HepG2 (cell line): Measurements from ENCODE around the gene DDHD1. TPM values are rescaled to one million over a fixed set of nuclear protein-coding genes. Genes with fewer than 3 reads are reported as not detected.

Source experiments
- ATAC-seq: fragments of 200-7000 bp; cut with Tn5 transposase; 3 replicates; pipeline ENCODE4 v1.9.1; 2020; ENCODE audit warnings: mild to moderate bottlenecking, moderate library complexity
- BruUV-seq: library from RNA; stranded (reverse); fragments of 400-500 nt; replicated peaks from 2 replicates; lab custom pipeline; 2021; lab: Mats Ljungman, UMichigan
- CTCF ChIA-PET: fragments of 300-600 bp; formaldehyde crosslinking; extraction: SDS; loops from one replicate; lab custom pipeline; 2021; ENCODE audit warnings: low total read pairs, inconsistent platforms, low intra/inter-chr PET ratio; lab: Yijun Ruan, JAX
- POLR2A ChIA-PET: fragments of 350-600 bp; sonication (Branson Sonifier 250); formaldehyde crosslinking; loops from one replicate; lab custom pipeline; 2020; ENCODE audit warnings: antibody characterized with exemption, inconsistent platforms; lab: Yijun Ruan, JAX
- DNase-seq: peaks from one replicate; pipeline ENCODE4 v3.0.0-alpha.2; 2015; ENCODE audit warnings: low spot score
- FAIRE-seq: peaks from 3 replicates; lab custom pipeline; 2011; peaks lifted over from hg19 to GRCh38; lab: Jason Lieb, UNC
- H2AFZ ChIP-seq: one replicate; pipeline ENCODE4 v1.6.1; 2011; ENCODE audit warnings: low read length, inconsistent platforms
- H3K27ac ChIP-seq: fragments of 300-600 bp; 3 replicates; pipeline ENCODE4 v1.8.0; 2011; ENCODE audit warnings: mixed run types, mild to moderate bottlenecking, mixed read lengths, low read length, inconsistent platforms; ENCODE audit not compliant: insufficient read depth; ENCODE audit errors: extremely low read length
- H3K27me3 ChIP-seq, 2 experiments: fragments of 200-600 bp in 1 of 2; 2 replicates in 1 of 2; 3 replicates in 1 of 2; pipeline versions ENCODE4 v1.6.0 to v1.8.0; 2011; ENCODE audit warnings: low read length in 2 of 2, mild to moderate bottlenecking in 2 of 2, moderate library complexity in 2 of 2, inconsistent platforms in 1 of 2; ENCODE audit not compliant: insufficient read depth in 2 of 2, control insufficient read depth in 1 of 2
- H3K36me3 ChIP-seq, 2 experiments: fragments of 200-600 bp in 1 of 2; replicated peaks in 1 of 2; 2 replicates in 1 of 2; 3 replicates in 1 of 2; pipeline versions ENCODE4 v1.5.1 to v1.8.0; 2011; ENCODE audit warnings: low read length in 2 of 2, inconsistent platforms in 1 of 2; ENCODE audit not compliant: insufficient read depth in 2 of 2, control insufficient read depth in 1 of 2
- H3K4me1 ChIP-seq: 2 replicates; pipeline ENCODE4 v1.5.1; 2012; ENCODE audit warnings: low read length, inconsistent platforms; ENCODE audit not compliant: insufficient read depth
- H3K4me2 ChIP-seq: 2 replicates; pipeline ENCODE4 v1.6.0; 2011; ENCODE audit warnings: low read depth, low read length, inconsistent platforms
- H3K4me3 ChIP-seq, 3 experiments: fragments of 200-600 bp in 1 of 3; sonication (generic), shearing (Covaris generic) in 1 of 3; replicated peaks in 1 of 3; 2 replicates each; pipeline ENCODE4 v1.5.1; 2011 to 2016; ENCODE audit warnings: low read length in 3 of 3, inconsistent platforms in 2 of 3, low read depth in 2 of 3, mild to moderate bottlenecking in 2 of 3, control low read depth in 1 of 3, mixed read lengths in 1 of 3; ENCODE audit not compliant: insufficient read depth in 1 of 3
- H3K79me2 ChIP-seq: one replicate; pipeline ENCODE4 v1.6.1; 2011; ENCODE audit warnings: low read length, inconsistent platforms; ENCODE audit not compliant: insufficient read depth
- H3K9ac ChIP-seq: 2 replicates; pipeline ENCODE4 v1.6.0; 2011; ENCODE audit warnings: mild to moderate bottlenecking, low read depth, low read length, inconsistent platforms; ENCODE audit not compliant: insufficient read depth
- H3K9me3 ChIP-seq: 2 replicates; pipeline ENCODE4 v1.5.1; 2012; ENCODE audit warnings: mild to moderate bottlenecking, low read length
- H4K20me1 ChIP-seq: 2 replicates; pipeline ENCODE4 v1.6.0; 2011; ENCODE audit warnings: inconsistent platforms, mild to moderate bottlenecking, low read length, moderate library complexity; ENCODE audit not compliant: insufficient read depth
- DMAP1 ChIP-seq: IDR thresholded peaks from 2 replicates; pipeline ENCODE4 v1.6.1; 2016
- DR1 ChIP-seq: sonication (generic); formaldehyde crosslinking; IDR thresholded peaks from 2 replicates; pipeline ENCODE4 v1.8.0; 2021; ENCODE audit warnings: mild to moderate bottlenecking, missing genetic modification reagents, inconsistent platforms
- KMT2B ChIP-seq: IDR thresholded peaks from 2 replicates; pipeline ENCODE4 v1.6.1; 2016; ENCODE audit warnings: missing genetic modification reagents, missing compliant biosample characterization
- NCOA2 ChIP-seq: sonication (generic); formaldehyde crosslinking; IDR thresholded peaks from 2 replicates; pipeline ENCODE4 v1.8.0; 2022; ENCODE audit warnings: inconsistent platforms
- ONECUT2 ChIP-seq: sonication (generic); formaldehyde crosslinking; IDR thresholded peaks from 2 replicates; pipeline ENCODE4 v1.4.0; 2020; ENCODE audit warnings: missing genetic modification reagents
- PHB2 ChIP-seq: fragments of 450-650 bp; IDR thresholded peaks from 2 replicates; pipeline ENCODE4 v1.6.1; 2018; ENCODE audit not compliant: partially characterized antibody
- PTBP1 ChIP-seq: fragments of 200-400 bp; formaldehyde crosslinking; IDR thresholded peaks from 2 replicates; pipeline ENCODE4 v1.6.1; 2018; ENCODE audit warnings: low read length, low read depth; ENCODE audit not compliant: poor library complexity, severe bottlenecking
- TRIM24 ChIP-seq: sonication (generic); formaldehyde crosslinking; IDR thresholded peaks from 2 replicates; pipeline ENCODE4 v1.8.0; 2022; ENCODE audit warnings: mild to moderate bottlenecking, missing genetic modification reagents
- ZFX ChIP-seq: sonication (generic); formaldehyde crosslinking; IDR thresholded peaks from 2 replicates; pipeline ENCODE4 v1.4.0; 2020; ENCODE audit warnings: mild to moderate bottlenecking, low read depth, missing genetic modification reagents, moderate library complexity
- ZNF263 ChIP-seq: sonication (generic); formaldehyde crosslinking; IDR thresholded peaks from 2 replicates; pipeline ENCODE4 v1.4.0; 2020; ENCODE audit warnings: missing genetic modification reagents
- ZNF460 ChIP-seq: sonication (generic); formaldehyde crosslinking; IDR thresholded peaks from 2 replicates; pipeline ENCODE4 v1.5.1; 2020; ENCODE audit warnings: missing genetic modification reagents, mild to moderate bottlenecking, borderline replicate concordance
- ZNF589 ChIP-seq: sonication (generic); formaldehyde crosslinking; conservative IDR thresholded peaks from 2 replicates; pipeline ENCODE4 v1.8.0; 2022; ENCODE audit warnings: mild to moderate bottlenecking, moderate library complexity, missing genetic modification reagents
- ZSCAN29 ChIP-seq: sonication (generic); formaldehyde crosslinking; conservative IDR thresholded peaks from 2 replicates; pipeline ENCODE4 v1.4.0; 2020; ENCODE audit warnings: mild to moderate bottlenecking, missing genetic modification reagents
- WGBS: methylation state at CpG from one replicate; pipeline ENCODE4 v1.1.6; 2017; ENCODE audit warnings: low lambda C conversion rate; 5-methylcytosine and 5-hydroxymethylcytosine counted together
- in situ Hi-C: cut with HindIII; loops from 2 replicates; pipeline ENCODE4 v1.10.0; 2017; ENCODE audit warnings: low pct_unique_long_range_greater_than_20kb; ENCODE audit not compliant: extremely low pct_ligation_motif_present
- intact Hi-C: fragments of 100-400 bp; cut with micrococcal nuclease; formaldehyde crosslinking; loops from one replicate; pipeline ENCODE4 v1.10.0; 2022; ENCODE audit not compliant: unreplicated experiment
- polyA plus RNA-seq, 8 experiments: library from polyadenylated mRNA; depleted of rRNA in 3 of 8; stranded (reverse) in 7 of 8; unstranded in 1 of 8; fragments of >200 nt; fragmentation: Illumina TruSeq in 4 of 8; extraction: Trizol in 4 of 8; gene quantifications; 2 replicates each; pipeline versions ENCODE4 v1.2.1 to v1.2.3, GENCODE V29; 2011 to 2016; ENCODE audit warnings: low read depth in 4 of 8, missing spikeins in 1 of 8, mixed read lengths in 1 of 8; ENCODE audit not compliant: insufficient read depth in 1 of 8
- total RNA-seq, 5 experiments: library from RNA; depleted of rRNA; stranded (reverse); fragments of >200 nt; fragmentation: Illumina TruSeq; extraction: Trizol; gene quantifications; 2 replicates each; pipeline ENCODE4 v1.2.3, GENCODE V29; 2016; ENCODE audit warnings: low read depth in 1 of 5
- TF ChIP-seq, protein P1 (sequence below): sonication (generic); formaldehyde crosslinking; IDR thresholded peaks from 2 replicates; pipeline ENCODE4 v1.5.0; 2020; ENCODE audit warnings: mild to moderate bottlenecking, missing genetic modification reagents
- TF ChIP-seq, protein P2 (sequence below): sonication (generic); formaldehyde crosslinking; IDR thresholded peaks from 2 replicates; pipeline ENCODE4 v1.9.0; 2021; ENCODE audit warnings: missing genetic modification reagents, mild to moderate bottlenecking, borderline replicate concordance

DDHD1 gene
- total and polyA plus RNA-seq, 2 of the 13 experiments (the other 11 are each of a cell fraction or from before 2014, with no cell fraction given): 4.6 to 8.3 TPM

DNA sequence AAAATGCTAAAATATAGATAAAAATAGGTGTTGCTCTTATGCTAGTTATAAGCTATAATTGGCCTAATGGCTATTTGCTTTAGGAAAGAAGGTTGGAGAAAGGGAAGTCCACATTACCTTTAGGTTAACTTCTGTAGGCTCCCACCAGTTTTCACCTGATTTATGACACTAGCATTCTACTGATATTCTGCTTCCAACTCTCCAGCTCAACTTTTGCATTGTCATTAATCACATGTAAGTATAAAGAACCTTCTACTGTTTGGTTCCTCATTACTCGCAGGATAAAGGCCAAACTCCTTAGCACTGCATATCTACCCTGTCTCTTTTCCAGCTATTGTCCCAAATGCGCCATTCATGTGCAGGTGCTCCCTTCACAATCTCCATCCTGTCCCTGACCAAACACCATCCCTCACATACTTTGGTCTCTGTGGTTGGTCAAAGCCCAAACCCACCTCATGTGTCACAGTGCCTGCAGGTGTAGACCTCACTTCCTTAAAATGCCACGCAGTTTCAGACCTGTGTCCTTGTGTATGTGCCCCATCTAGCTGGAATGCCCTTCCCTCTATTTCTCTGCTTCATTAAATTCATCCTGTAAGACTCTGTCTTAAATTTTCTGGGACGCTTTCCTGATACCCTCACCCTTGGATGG is 3.3 kb downstream of the DDHD1 start:
- ATAC-seq (no peak), DNase-seq (no peak), FAIRE-seq (no peak)
- Histone ChIP-seq H2AFZ (no peak overlapping the region), H3K27me3 (no peaks in the 10 kb centered on the region), H3K4me1 (peaks cover 67% of the 10 kb centered on the region), H3K4me2 (peak overlapping the region; percentile 80; the same call in 1 of the 2 replicates), H3K27ac (no peak overlapping the region), H3K79me2 (peaks cover 33% of the 10 kb centered on the region), H3K9me3 (no peaks in the 10 kb centered on the region), H3K4me3 (no peak overlapping the region), H4K20me1 (peaks cover 8% of the 10 kb centered on the region; the same call in 1 of the 2 replicates), H3K9ac (no peak overlapping the region), H3K36me3 (no peaks in the 10 kb centered on the region)
- 0 out of 2 replicates have a peak, but pooled peaks have one; percentile 37 for TF ChIP-seq ZNF263 (CRISPR knock-in tag)
- TF ChIP-seq DR1 (CRISPR knock-in tag): no peak
- WGBS: 98% methylated on average over 4 of the region's 4 CpGs
- no TSS peak for BruUV-seq
- intact Hi-C loops (no loop called here), in situ Hi-C loops (no loop called here)
- POLR2A ChIA-PET: no interaction called here
- CTCF ChIA-PET: no interaction called here

GRCh38 chr14:53148671-53149070 is 4.5 kb downstream of the DDHD1 start:
- ChIA-PET CTCF (no interaction called here), POLR2A (no interaction called here)
- H3K79me2 ChIP-seq: peaks cover 33% of the 10 kb centered on the region
- H3K9me3 ChIP-seq: no peaks in the 10 kb centered on the region
- no TSS peak for BruUV-seq
- in situ Hi-C loops (no loop called here), intact Hi-C loops (no loop called here)
- no peak overlapping the region for H3K4me3 ChIP-seq
- H3K27ac ChIP-seq: no peak overlapping the region
- peaks cover 8% of the 10 kb centered on the region; the same call in 1 of the 2 replicates for H4K20me1 ChIP-seq
- ATAC-seq (no peak), DNase-seq (no peak), FAIRE-seq (no peak)
- H3K36me3 ChIP-seq: no peaks in the 10 kb centered on the region
- TF ChIP-seq KMT2B (CRISPR knock-in tag) (no peak), PHB2 (no peak), ZNF460 (CRISPR knock-in tag) (no peak), ZFX (CRISPR knock-in tag) (no peak), ZSCAN29 (CRISPR knock-in tag) (no peak), DMAP1 (CRISPR knock-in tag) (no peak), ONECUT2 (no peak), NCOA2 (no peak), PTBP1 (no peak), TRIM24 (no peak), ZNF589 (CRISPR knock-in tag) (no peak)
- TF ChIP-seq, protein P1, sequence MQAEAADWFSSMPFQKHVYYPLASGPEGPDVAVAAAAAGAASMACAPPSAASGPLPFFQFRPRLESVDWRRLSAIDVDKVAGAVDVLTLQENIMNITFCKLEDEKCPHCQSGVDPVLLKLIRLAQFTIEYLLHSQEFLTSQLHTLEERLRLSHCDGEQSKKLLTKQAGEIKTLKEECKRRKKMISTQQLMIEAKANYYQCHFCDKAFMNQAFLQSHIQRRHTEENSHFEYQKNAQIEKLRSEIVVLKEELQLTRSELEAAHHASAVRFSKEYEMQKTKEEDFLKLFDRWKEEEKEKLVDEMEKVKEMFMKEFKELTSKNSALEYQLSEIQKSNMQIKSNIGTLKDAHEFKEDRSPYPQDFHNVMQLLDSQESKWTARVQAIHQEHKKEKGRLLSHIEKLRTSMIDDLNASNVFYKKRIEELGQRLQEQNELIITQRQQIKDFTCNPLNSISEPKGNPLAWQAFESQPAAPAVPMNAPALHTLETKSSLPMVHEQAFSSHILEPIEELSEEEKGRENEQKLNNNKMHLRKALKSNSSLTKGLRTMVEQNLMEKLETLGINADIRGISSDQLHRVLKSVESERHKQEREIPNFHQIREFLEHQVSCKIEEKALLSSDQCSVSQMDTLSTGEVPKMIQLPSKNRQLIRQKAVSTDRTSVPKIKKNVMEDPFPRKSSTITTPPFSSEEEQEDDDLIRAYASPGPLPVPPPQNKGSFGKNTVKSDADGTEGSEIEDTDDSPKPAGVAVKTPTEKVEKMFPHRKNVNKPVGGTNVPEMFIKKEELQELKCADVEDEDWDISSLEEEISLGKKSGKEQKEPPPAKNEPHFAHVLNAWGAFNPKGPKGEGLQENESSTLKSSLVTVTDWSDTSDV (CRISPR knock-in tag): no peak
- TF ChIP-seq, protein P2, sequence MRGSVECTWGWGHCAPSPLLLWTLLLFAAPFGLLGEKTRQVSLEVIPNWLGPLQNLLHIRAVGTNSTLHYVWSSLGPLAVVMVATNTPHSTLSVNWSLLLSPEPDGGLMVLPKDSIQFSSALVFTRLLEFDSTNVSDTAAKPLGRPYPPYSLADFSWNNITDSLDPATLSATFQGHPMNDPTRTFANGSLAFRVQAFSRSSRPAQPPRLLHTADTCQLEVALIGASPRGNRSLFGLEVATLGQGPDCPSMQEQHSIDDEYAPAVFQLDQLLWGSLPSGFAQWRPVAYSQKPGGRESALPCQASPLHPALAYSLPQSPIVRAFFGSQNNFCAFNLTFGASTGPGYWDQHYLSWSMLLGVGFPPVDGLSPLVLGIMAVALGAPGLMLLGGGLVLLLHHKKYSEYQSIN (CRISPR knock-in tag): no peak
- H3K27me3 ChIP-seq: no peaks in the 10 kb centered on the region
- H3K4me2 ChIP-seq: no peak overlapping the region
- H3K4me1 ChIP-seq: peaks cover 64% of the 10 kb centered on the region
- H3K9ac ChIP-seq: no peak overlapping the region
- no peak overlapping the region for H2AFZ ChIP-seq
